A549 (cell line): ENCODE results near the gene GRK3. TPM values are rescaled to one million over a fixed set of nuclear protein-coding genes. Genes with fewer than 3 reads are reported as not detected.

Experiments
- ATAC-seq, 2 experiments: fragments of 200-7000 bp in 1 of 2; fragments of >200 bp in 1 of 2; cut with Nextera tagmentation in 1 of 2; cut with Tn5 transposase in 1 of 2; 3 replicates each; pipeline versions ENCODE4 v1.8.0 to v1.9.1; 2018 to 2020; ENCODE audit warnings: mild to moderate bottlenecking in 1 of 2, moderate library complexity in 1 of 2
- CTCF ChIA-PET: fragments of 300-600 bp; sonication (Branson Sonifier 250); formaldehyde crosslinking; extraction: SDS; loops from one replicate; lab custom pipeline; 2021; ENCODE audit warnings: antibody characterized with exemption, inconsistent platforms; lab: Yijun Ruan, JAX
- POLR2A ChIA-PET: fragments of 350-600 bp; formaldehyde crosslinking; extraction: SDS; loops from one replicate; lab custom pipeline; 2021; ENCODE audit warnings: antibody characterized with exemption, inconsistent platforms; lab: Yijun Ruan, JAX
- DNase-seq, 2 experiments: peaks; one replicate each; pipeline versions ENCODE4 v3.0.0 to v3.0.0-alpha.2; 2011 to 2016; ENCODE audit warnings: low read depth in 1 of 2, low spot score in 1 of 2
- FAIRE-seq: peaks from 2 replicates; lab custom pipeline; 2011; peaks lifted over from hg19 to GRCh38; lab: Jason Lieb, UNC
- H3K27ac ChIP-seq, 2 experiments: fragments of >200 bp; sonication (Bioruptor Twin); formaldehyde crosslinking; 3 replicates each; pipeline ENCODE4 v1.5.1; 2016 to 2017
- H3K4me1 ChIP-seq: fragments of >200 bp; sonication (Bioruptor Twin); formaldehyde crosslinking; 3 replicates; pipeline ENCODE4 v1.6.1; 2016
- H3K4me2 ChIP-seq: fragments of >200 bp; sonication (Bioruptor Twin); formaldehyde crosslinking; 3 replicates; pipeline ENCODE4 v1.6.1; 2016
- H3K4me3 ChIP-seq: fragments of >200 bp; sonication (Bioruptor Twin); formaldehyde crosslinking; 3 replicates; pipeline ENCODE4 v1.5.1; 2016
- H3K9me3 ChIP-seq: fragments of >200 bp; sonication (Bioruptor Twin); formaldehyde crosslinking; 3 replicates; pipeline ENCODE4 v1.6.1; 2016
- CBX2 ChIP-seq: fragments of 200-600 bp; sonication (generic); IDR thresholded peaks from 2 replicates; pipeline ENCODE4 v1.6.1; 2016; ENCODE audit warnings: low read depth, mild to moderate bottlenecking, borderline replicate concordance
- EHMT2 ChIP-seq: fragments of 200-600 bp; sonication (generic); IDR thresholded peaks from 2 replicates; pipeline ENCODE4 v1.6.1; 2016; ENCODE audit warnings: antibody characterized with exemption, low read depth, mild to moderate bottlenecking, moderate library complexity
- EP300 ChIP-seq, 2 experiments: fragments of >200 bp; sonication (Bioruptor Twin); formaldehyde crosslinking; IDR thresholded peaks; 2 replicates in 1 of 2; 3 replicates in 1 of 2; pipeline ENCODE4 v1.6.1; 2016 to 2017
- GATA3 ChIP-seq: IDR thresholded peaks from 2 replicates; pipeline ENCODE4 v1.6.1; 2012; ENCODE audit warnings: borderline replicate concordance
- HEYL ChIP-seq: fragments of 250-450 bp; sonication (Bioruptor Pico); IDR thresholded peaks from 2 replicates; pipeline ENCODE4 v1.8.0; 2021; ENCODE audit warnings: mild to moderate bottlenecking, moderate library complexity
- HOXB5 ChIP-seq: fragments of 250-450 bp; sonication (Bioruptor Pico); IDR thresholded peaks from 2 replicates; pipeline ENCODE4 v1.5.0; 2020; ENCODE audit warnings: mild to moderate bottlenecking, moderate library complexity
- JUN ChIP-seq, 2 experiments: fragments of >200 bp; sonication (Bioruptor Twin); formaldehyde crosslinking; IDR thresholded peaks; 2 replicates in 1 of 2; 3 replicates in 1 of 2; pipeline ENCODE4 v1.6.1; 2016 to 2017
- KDM1A ChIP-seq: fragments of 200-600 bp; sonication (generic); IDR thresholded peaks from 2 replicates; pipeline ENCODE4 v1.6.1; 2016; ENCODE audit warnings: low read depth, mild to moderate bottlenecking
- KDM5A ChIP-seq: fragments of 200-600 bp; sonication (generic); IDR thresholded peaks from 2 replicates; pipeline ENCODE4 v1.6.1; 2016; ENCODE audit warnings: antibody characterized with exemption, mild to moderate bottlenecking
- MYC ChIP-seq: IDR thresholded peaks from 2 replicates; pipeline ENCODE4 v1.6.1; 2012; ENCODE audit warnings: mild to moderate bottlenecking, inconsistent platforms, low read length, improper control_type of control experiment, borderline replicate concordance
- NFE2L2 ChIP-seq: fragments of 150-350 bp; conservative IDR thresholded peaks from 2 replicates; pipeline ENCODE4 v1.6.1; 2014; ENCODE audit warnings: low read length
- NR3C1 ChIP-seq: fragments of >200 bp; sonication (Bioruptor Twin); formaldehyde crosslinking; IDR thresholded peaks from 3 replicates; pipeline ENCODE4 v1.6.1; 2017
- RAD21 ChIP-seq, 2 experiments: fragments of >200 bp in 1 of 2; sonication (Bioruptor Twin) in 1 of 2; formaldehyde crosslinking in 1 of 2; IDR thresholded peaks in 1 of 2; conservative IDR thresholded peaks in 1 of 2; 2 replicates in 1 of 2; 3 replicates in 1 of 2; pipeline ENCODE4 v1.6.1; 2012 to 2018; ENCODE audit warnings: inconsistent platforms in 1 of 2
- RCOR1 ChIP-seq: fragments of 150-350 bp; IDR thresholded peaks from 2 replicates; pipeline ENCODE4 v1.6.1; 2014; ENCODE audit warnings: antibody characterized with exemption, low read length, low read depth
- RFX5 ChIP-seq: fragments of 450-650 bp; IDR thresholded peaks from 2 replicates; pipeline ENCODE4 v1.7.1; 2014; ENCODE audit warnings: antibody characterized with exemption, mild to moderate bottlenecking, moderate library complexity
- TFCP2L1 ChIP-seq: fragments of 250-450 bp; sonication (Bioruptor Pico); IDR thresholded peaks from 2 replicates; pipeline ENCODE4 v1.5.0; 2021; ENCODE audit warnings: mild to moderate bottlenecking
- TP53 ChIP-seq: fragments of 250-450 bp; sonication (Bioruptor Pico); IDR thresholded peaks from 2 replicates; pipeline ENCODE4 v1.5.0; 2021; ENCODE audit warnings: mild to moderate bottlenecking, moderate library complexity
- ZC3H11A ChIP-seq: fragments of 450-650 bp; IDR thresholded peaks from 2 replicates; pipeline ENCODE4 v1.6.1; 2014; ENCODE audit warnings: antibody characterized with exemption, mild to moderate bottlenecking
- ZNF302 ChIP-seq: fragments of 250-450 bp; sonication (Bioruptor Pico); IDR thresholded peaks from 2 replicates; pipeline ENCODE4 v1.9.0; 2021; ENCODE audit warnings: inconsistent platforms, mild to moderate bottlenecking, moderate library complexity
- WGBS: methylation state at CpG from one replicate; pipeline ENCODE4 v1.1.6; 2017; ENCODE audit errors: missing lambda C conversion rate; 5-methylcytosine and 5-hydroxymethylcytosine counted together
- polyA plus RNA-seq, 4 experiments: library from polyadenylated mRNA; depleted of rRNA in 3 of 4; stranded (reverse); fragments of >200 nt; fragmentation: RNase III in 1 of 4; extraction: RNeasy Plus Mini Kit Qiagen cat#74134 plus additional on column Dnase treatment in 1 of 4; gene quantifications; 2 replicates in 3 of 4; 3 replicates in 1 of 4; pipeline ENCODE4 v1.2.3, GENCODE V29; 2011 to 2017
- TF ChIP-seq, protein P1 (sequence below): fragments of 250-450 bp; sonication (Bioruptor Pico); IDR thresholded peaks from 2 replicates; pipeline ENCODE4 v1.5.0; 2021; ENCODE audit warnings: mild to moderate bottlenecking, moderate library complexity, borderline replicate concordance
- TF ChIP-seq, protein P2 (sequence below): fragments of 200-600 bp; sonication (generic); IDR thresholded peaks from 2 replicates; pipeline ENCODE4 v1.6.1; 2016; ENCODE audit warnings: antibody characterized with exemption, mild to moderate bottlenecking, moderate library complexity

Gene GRK3
- polyA plus RNA-seq, 2 of the 4 experiments (the other 2 are of a cell fraction), result 3.9 to 6.5 TPM

DNA sequence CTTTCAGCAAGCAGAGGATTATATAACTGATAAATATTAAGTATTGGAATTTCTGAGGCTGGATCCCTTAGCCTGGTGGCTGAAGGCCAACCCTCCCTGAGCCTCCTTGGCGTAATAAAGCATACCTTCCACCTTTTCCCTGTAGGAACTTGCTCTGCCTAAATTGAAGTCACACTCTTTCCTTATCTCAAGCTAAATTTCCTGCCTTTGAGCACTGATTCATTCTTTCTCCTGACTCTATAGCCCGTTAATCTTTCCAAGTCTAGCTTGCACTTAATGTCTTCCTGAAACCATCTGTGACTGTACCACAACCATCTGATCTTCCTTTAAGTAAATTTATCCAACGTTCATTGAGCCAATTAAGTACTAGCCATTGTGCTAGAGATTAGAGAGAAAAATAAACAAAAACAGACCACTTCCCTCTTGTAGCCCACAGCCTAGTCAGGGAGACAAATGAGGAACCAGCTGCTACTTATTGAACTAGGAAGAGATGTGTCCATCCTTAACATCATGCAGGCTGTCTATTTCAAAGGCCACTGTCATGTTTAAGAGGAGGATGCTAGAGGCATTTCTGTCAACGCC, 62.9 kb downstream of the GRK3 start:
- no peak overlapping the region for H3K4me2 ChIP-seq
- WGBS, result 73% methylated on average over 4 of the region's 4 CpGs
- CTCF ChIA-PET, result no interaction called here
- ATAC-seq, result no peak
- H3K4me3 ChIP-seq, result no peak overlapping the region
- TF ChIP-seq RCOR1 (no peak), RFX5 (no peak), HOXB5 (CRISPR knock-in tag) (no peak), TP53 (no peak), JUN (IDR thresholded peaks at IDR 0.05) (no peak), NR3C1 (no peak), ZC3H11A (no peak), NFE2L2 (no peak), TFCP2L1 (CRISPR knock-in tag) (no peak), HEYL (CRISPR knock-in tag) (no peak), GATA3 (no peak), RAD21 (conservative IDR thresholded peaks at IDR 0.05 in 1 of 2, IDR thresholded peaks at IDR 0.05 in 1 of 2) (no peak), CBX2 (no peak), KDM5A (no peak)
- TF ChIP-seq, protein P1, sequence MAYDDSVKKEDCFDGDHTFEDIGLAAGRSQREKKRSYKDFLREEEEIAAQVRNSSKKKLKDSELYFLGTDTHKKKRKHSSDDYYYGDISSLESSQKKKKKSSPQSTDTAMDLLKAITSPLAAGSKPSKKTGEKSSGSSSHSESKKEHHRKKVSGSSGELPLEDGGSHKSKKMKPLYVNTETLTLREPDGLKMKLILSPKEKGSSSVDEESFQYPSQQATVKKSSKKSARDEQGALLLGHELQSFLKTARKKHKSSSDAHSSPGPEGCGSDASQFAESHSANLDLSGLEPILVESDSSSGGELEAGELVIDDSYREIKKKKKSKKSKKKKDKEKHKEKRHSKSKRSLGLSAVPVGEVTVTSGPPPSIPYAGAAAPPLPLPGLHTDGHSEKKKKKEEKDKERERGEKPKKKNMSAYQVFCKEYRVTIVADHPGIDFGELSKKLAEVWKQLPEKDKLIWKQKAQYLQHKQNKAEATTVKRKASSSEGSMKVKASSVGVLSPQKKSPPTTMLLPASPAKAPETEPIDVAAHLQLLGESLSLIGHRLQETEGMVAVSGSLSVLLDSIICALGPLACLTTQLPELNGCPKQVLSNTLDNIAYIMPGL, result no peak
- no peak for FAIRE-seq
- H3K27ac ChIP-seq, result no peak overlapping the region
- H3K4me1 ChIP-seq, result no peaks in the 10 kb centered on the region
- no peak for DNase-seq
- H3K9me3 ChIP-seq, result no peaks in the 10 kb centered on the region
- POLR2A ChIA-PET, result no interaction called here

DNA sequence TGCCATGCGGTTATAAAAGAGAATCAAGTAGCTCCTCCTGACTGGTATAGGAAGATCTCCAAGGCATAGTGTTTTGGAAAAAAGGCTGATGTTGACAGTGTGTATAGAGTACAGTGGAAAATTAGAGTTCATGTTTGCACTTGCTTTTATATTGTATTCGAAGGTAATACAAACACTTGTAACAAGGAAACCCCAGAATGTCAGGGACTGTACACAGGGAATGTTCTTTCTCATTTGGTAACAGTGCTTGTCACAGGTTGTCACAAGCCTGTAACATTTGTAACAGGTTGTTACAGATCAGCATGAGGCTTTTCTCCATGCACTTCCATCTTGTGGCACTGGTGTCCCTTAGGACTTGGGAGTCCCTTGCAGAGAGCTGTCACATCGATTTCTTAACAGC, 64.0 kb downstream of the GRK3 start:
- CTCF ChIA-PET, result interaction anchor here (1.0 kb wide), 1 partner anchor 144 kb away, joined by 3 read pairs; no protein-coding TSS in a partner anchor
- H3K4me2 ChIP-seq, result no peak overlapping the region
- POLR2A ChIA-PET, result no interaction called here
- no peak for FAIRE-seq
- TF ChIP-seq, protein P1, result no peak
- TF ChIP-seq KDM5A, result no peak
- TF ChIP-seq EP300 (IDR thresholded peaks at IDR 0.05), result no peak
- no peak for TF ChIP-seq GATA3
- TF ChIP-seq RCOR1, result no peak
- TF ChIP-seq, protein P2, sequence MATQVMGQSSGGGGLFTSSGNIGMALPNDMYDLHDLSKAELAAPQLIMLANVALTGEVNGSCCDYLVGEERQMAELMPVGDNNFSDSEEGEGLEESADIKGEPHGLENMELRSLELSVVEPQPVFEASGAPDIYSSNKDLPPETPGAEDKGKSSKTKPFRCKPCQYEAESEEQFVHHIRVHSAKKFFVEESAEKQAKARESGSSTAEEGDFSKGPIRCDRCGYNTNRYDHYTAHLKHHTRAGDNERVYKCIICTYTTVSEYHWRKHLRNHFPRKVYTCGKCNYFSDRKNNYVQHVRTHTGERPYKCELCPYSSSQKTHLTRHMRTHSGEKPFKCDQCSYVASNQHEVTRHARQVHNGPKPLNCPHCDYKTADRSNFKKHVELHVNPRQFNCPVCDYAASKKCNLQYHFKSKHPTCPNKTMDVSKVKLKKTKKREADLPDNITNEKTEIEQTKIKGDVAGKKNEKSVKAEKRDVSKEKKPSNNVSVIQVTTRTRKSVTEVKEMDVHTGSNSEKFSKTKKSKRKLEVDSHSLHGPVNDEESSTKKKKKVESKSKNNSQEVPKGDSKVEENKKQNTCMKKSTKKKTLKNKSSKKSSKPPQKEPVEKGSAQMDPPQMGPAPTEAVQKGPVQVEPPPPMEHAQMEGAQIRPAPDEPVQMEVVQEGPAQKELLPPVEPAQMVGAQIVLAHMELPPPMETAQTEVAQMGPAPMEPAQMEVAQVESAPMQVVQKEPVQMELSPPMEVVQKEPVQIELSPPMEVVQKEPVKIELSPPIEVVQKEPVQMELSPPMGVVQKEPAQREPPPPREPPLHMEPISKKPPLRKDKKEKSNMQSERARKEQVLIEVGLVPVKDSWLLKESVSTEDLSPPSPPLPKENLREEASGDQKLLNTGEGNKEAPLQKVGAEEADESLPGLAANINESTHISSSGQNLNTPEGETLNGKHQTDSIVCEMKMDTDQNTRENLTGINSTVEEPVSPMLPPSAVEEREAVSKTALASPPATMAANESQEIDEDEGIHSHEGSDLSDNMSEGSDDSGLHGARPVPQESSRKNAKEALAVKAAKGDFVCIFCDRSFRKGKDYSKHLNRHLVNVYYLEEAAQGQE, result no peak
- no peak for TF ChIP-seq MYC
- no peak for TF ChIP-seq ZNF302 (CRISPR knock-in tag)
- TF ChIP-seq KDM1A, result no peak
- TF ChIP-seq HEYL (CRISPR knock-in tag), result no peak
- no peak for TF ChIP-seq JUN (IDR thresholded peaks at IDR 0.05)
- TF ChIP-seq EHMT2, result no peak
- TF ChIP-seq, all 56 proteins: peak for 0
- H3K4me3 ChIP-seq, result no peak overlapping the region
- no peak overlapping the region for H3K27ac ChIP-seq
- no peaks in the 10 kb centered on the region for H3K9me3 ChIP-seq
- DNase-seq (no peak), ATAC-seq (no peak)
- WGBS, result 48% methylated on average over 3 of the region's 3 CpGs
- H3K4me1 ChIP-seq, result no peaks in the 10 kb centered on the region
